PC-9 (cell line): ENCODE measurements around the gene SNX32.

ENCODE experiments used
- CTCF ChIP-seq: fragments of 200-600 bp; sonication (generic); conservative IDR thresholded peaks from 2 replicates; pipeline ENCODE4 v1.6.1; 2017; ENCODE audit warnings: mixed run types, antibody characterized with exemption, mild to moderate bottlenecking, moderate library complexity
- EZH2 ChIP-seq: fragments of 200-600 bp; sonication (generic); IDR thresholded peaks from 2 replicates; pipeline ENCODE4 v1.8.0; 2017; ENCODE audit warnings: antibody characterized with exemption, low read depth

DNA sequence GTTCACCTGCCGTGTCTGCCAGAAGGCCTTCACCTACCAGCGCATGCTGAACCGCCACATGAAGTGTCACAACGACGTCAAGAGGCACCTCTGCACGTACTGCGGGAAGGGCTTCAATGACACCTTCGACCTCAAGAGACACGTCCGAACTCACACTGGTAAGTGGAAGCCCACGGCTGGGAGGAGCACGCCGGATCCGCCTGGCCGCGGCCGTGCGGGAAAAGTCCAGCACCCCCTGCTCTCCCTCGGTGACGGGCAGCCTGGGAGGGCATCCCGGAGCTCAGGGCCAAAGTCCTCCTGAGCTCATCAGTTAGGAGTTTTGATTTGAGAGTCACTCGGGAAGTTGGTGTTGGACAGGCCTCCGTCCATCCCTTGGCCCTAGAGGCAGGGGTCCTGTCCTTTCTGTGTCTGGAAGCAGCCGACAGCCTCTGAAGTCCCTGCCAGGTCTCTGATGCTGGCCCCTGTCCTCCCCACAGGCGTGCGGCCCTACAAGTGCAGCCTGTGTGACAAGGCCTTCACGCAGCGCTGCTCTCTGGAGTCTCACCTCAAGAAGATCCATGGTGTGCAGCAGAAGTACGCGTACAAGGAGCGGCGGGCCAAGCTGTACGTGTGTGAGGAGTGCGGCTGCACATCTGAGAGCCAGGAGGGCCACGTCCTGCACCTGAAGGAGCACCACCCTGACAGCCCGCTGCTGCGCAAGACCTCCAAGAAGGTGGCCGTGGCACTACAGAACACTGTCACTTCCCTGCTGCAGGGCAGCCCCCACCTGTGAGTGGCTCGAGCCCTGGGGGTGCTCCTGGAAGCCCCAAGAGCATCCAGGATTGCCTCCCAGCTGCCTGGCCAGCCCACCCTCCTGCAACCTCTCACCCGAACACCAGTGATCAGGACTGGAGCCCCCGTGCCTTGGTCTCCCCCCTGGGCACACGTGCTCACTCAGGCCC is 38.9 kb upstream of the SNX32 start:
- TF ChIP-seq CTCF: no peak
- no peak for TF ChIP-seq EZH2
